ENCODE data around the gene KIF16B.

KIF16B gene

GRCh38 chr20:16424780-16425179 is 148.5 kb downstream of the KIF16B start:
- ChIA-PET POLR2A (no interaction called here), CTCF (no interaction called here)
- no peak overlapping the region for H3K4me3 ChIP-seq (ENCODE audit: low read depth, low read length)
- no peak for DNase-seq (ENCODE audit: low read depth, low spot score)
- no peak for TF ChIP-seq CTCF (IDR thresholded peaks at IDR 0.05; ENCODE audit: insufficient read depth, low read length, missing control alignments)

GRCh38 chr20:16423311-16424212 is 149.7 kb downstream of the KIF16B start:
- CTCF ChIA-PET, result no interaction called here

GRCh38 chr20:16419138-16419715 is 154.0 kb downstream of the KIF16B start:
- ChIA-PET CTCF (interaction anchor here (1.1 to 1.2 kb wide), 2 partner anchors 8 to 57 kb away, joined by 3 read pairs; no protein-coding TSS in a partner anchor), POLR2A (no interaction called here)
- no peak for DNase-seq (ENCODE audit: low read depth, low spot score)
- TF ChIP-seq CTCF (IDR thresholded peaks at IDR 0.05; ENCODE audit: insufficient read depth, low read length, missing control alignments), result no peak
- H3K4me3 ChIP-seq (ENCODE audit: low read depth, low read length), result no peak overlapping the region

More at GRCh38 chr20:16423311-16424212, 149.7 kb downstream of the KIF16B start:
- no peak for TF ChIP-seq CTCF (IDR thresholded peaks at IDR 0.05; ENCODE audit: insufficient read depth, low read length, missing control alignments)
- H3K4me3 ChIP-seq (ENCODE audit: low read depth, low read length), result no peak overlapping the region
- no peak for DNase-seq (ENCODE audit: low read depth, low spot score)
- POLR2A ChIA-PET, result no interaction called here

- DNase-seq (ENCODE audit: low read depth, low spot score), result no peak
- ChIA-PET POLR2A (no interaction called here), CTCF (interaction anchor here (1.1 to 1.2 kb wide), 2 partner anchors 9 to 57 kb away, joined by 3 read pairs; no protein-coding TSS in a partner anchor)
- no peak overlapping the region for H3K4me3 ChIP-seq (ENCODE audit: low read depth, low read length)
- no peak for TF ChIP-seq CTCF (IDR thresholded peaks at IDR 0.05; ENCODE audit: insufficient read depth, low read length, missing control alignments)
These were observed 154.6 kb downstream of the KIF16B start for GRCh38 chr20:16418616-16419015.

GRCh38 chr20:16417001-16417400 is 156.2 kb downstream of the KIF16B start:
- DNase-seq (ENCODE audit: low read depth, low spot score), result no peak
- no peak overlapping the region for H3K4me3 ChIP-seq (ENCODE audit: low read depth, low read length)
- TF ChIP-seq CTCF (IDR thresholded peaks at IDR 0.05; ENCODE audit: insufficient read depth, low read length, missing control alignments), result no peak
- POLR2A ChIA-PET, result no interaction called here
- CTCF ChIA-PET, result interaction anchor here (0.9 kb wide), 1 partner anchor 59 kb away, joined by 3 read pairs; no protein-coding TSS in a partner anchor
